GM18868 (cell line): Measurements from ENCODE around the gene CCDC47.

Experiments used
- ATAC-seq: cut with Tn5 transposase; IDR thresholded peaks from one replicate; pipeline ENCODE4 v1.9.1; 2021; ENCODE audit warnings: mild to moderate bottlenecking, moderate library complexity; ENCODE audit not compliant: unreplicated experiment

Gene CCDC47

GRCh38 chr17:63699638-63700527, 73.5 kb downstream of the CCDC47 start, which contains the start of gene LIMD2:
LIMD2 (minus strand) TSS chr17:63700125; CDS start chr17:63699298, 827 bp downstream.
- ATAC-seq: peak; percentile 14

- peak; percentile 30 for ATAC-seq
Measured at GRCh38 chr17:63698886-63699637, 74.3 kb downstream of the CCDC47 start.

- ATAC-seq: no peak
Measured at GRCh38 chr17:63698381-63698885, 75.0 kb downstream of the CCDC47 start.

GRCh38 chr17:63697341-63698286, 75.8 kb downstream of the CCDC47 start:
- ATAC-seq: peak; percentile 18

GRCh38 chr17:63696381-63696961, 76.9 kb downstream of the CCDC47 start:
- ATAC-seq: no peak

GRCh38 chr17:63695889-63696288, 77.5 kb downstream of the CCDC47 start:
- no peak for ATAC-seq
